Measurements from ENCODE around the gene IL37. TPM values are rescaled to one million over a fixed set of nuclear protein-coding genes. Genes with fewer than 3 reads are reported as not detected.

IL37 gene
- not detected for polyA plus RNA-seq (2013, experiment 1 of 2)
- not detected for polyA plus RNA-seq (2013, experiment 2 of 2)

- Histone ChIP-seq H2BK15ac (replicated peaks; ENCODE audit: low read depth) (no peak within 1 kb of the TSS), H4K5ac (ENCODE audit: low read length) (no peak within 1 kb of the TSS), H3K56ac (ENCODE audit: low read length) (no peak within 1 kb of the TSS), H3K23ac (ENCODE audit: low read length) (no peak within 1 kb of the TSS), H3K79me1 (ENCODE audit: low read length) (no peaks in the 10 kb centered on the region), H2AK5ac (ENCODE audit: low read length) (no peak within 1 kb of the TSS), H3K27ac (ENCODE audit: low read depth, low read length) (no peak within 1 kb of the TSS), H3K36me3 (ENCODE audit: control insufficient read depth, insufficient read depth, low read length) (no peaks in the 10 kb centered on the region), H2BK120ac (ENCODE audit: low read depth, low read length) (no peak within 1 kb of the TSS), H3K79me2 (ENCODE audit: control insufficient read depth, insufficient read depth, low read length) (no peaks in the 10 kb centered on the region), H3K18ac (ENCODE audit: low read length) (no peak within 1 kb of the TSS), H3K4me3 (ENCODE audit: low read length) (no peak within 1 kb of the TSS), H3K27me3 (ENCODE audit: insufficient read depth, low read length, poor library complexity) (no peaks in the 10 kb centered on the region), H3K4ac (ENCODE audit: low read depth, low read length) (no peak within 1 kb of the TSS), H2BK5ac (ENCODE audit: low read length) (no peak within 1 kb of the TSS), H4K8ac (ENCODE audit: low read depth, low read length) (no peak within 1 kb of the TSS), H3K4me1 (ENCODE audit: control insufficient read depth, low read depth, low read length) (no peaks in the 10 kb centered on the region), H3K9ac (ENCODE audit: low read length) (no peak within 1 kb of the TSS), H3K4me2 (ENCODE audit: low read length) (no peak within 1 kb of the TSS)
- DNase-seq, result no peak
- no CpG with 5 or more reads among the region's 2 CpGs for WGBS (ENCODE audit: extremely low coverage, insufficient coverage, low lambda C conversion rate)
These were observed at the start of gene IL37 for GRCh38 chr2:112910865-112911264. IL37 (plus strand) TSS chr2:112911165; CDS start chr2:112913013, 1,848 bp downstream.

GRCh38 chr2:112864072-112864471, 46.9 kb upstream of the IL37 start:
- H3K4me1 ChIP-seq (ENCODE audit: control insufficient read depth, low read depth, low read length), result no peaks in the 10 kb centered on the region
- H2BK120ac ChIP-seq (ENCODE audit: low read depth, low read length), result no peak overlapping the region
- H3K36me3 ChIP-seq (ENCODE audit: control insufficient read depth, insufficient read depth, low read length), result no peaks in the 10 kb centered on the region
- WGBS (ENCODE audit: extremely low coverage, insufficient coverage, low lambda C conversion rate), result no CpG with 5 or more reads among the region's 1 CpG
- H3K9ac ChIP-seq (ENCODE audit: low read length), result no peak overlapping the region
- no peak overlapping the region for H2BK5ac ChIP-seq (ENCODE audit: low read length)
- DNase-seq, result no peak
- H3K4me3 ChIP-seq (ENCODE audit: low read length), result no peak overlapping the region
- H3K79me2 ChIP-seq (ENCODE audit: control insufficient read depth, insufficient read depth, low read length), result no peaks in the 10 kb centered on the region
- no peak overlapping the region for H2AK5ac ChIP-seq (ENCODE audit: low read length)
- no peak overlapping the region for H3K4ac ChIP-seq (ENCODE audit: low read depth, low read length)
- no peak overlapping the region for H3K18ac ChIP-seq (ENCODE audit: low read length)
- H3K23ac ChIP-seq (ENCODE audit: low read length), result no peak overlapping the region
- H3K27ac ChIP-seq (ENCODE audit: low read depth, low read length), result no peak overlapping the region
- no peak overlapping the region for H3K56ac ChIP-seq (ENCODE audit: low read length)
- no peak overlapping the region for H3K4me2 ChIP-seq (ENCODE audit: low read length)
- no peaks in the 10 kb centered on the region for H3K27me3 ChIP-seq (ENCODE audit: insufficient read depth, low read length, poor library complexity)
- no peak overlapping the region for H2BK15ac ChIP-seq (replicated peaks; ENCODE audit: low read depth)
- no peak overlapping the region for H4K5ac ChIP-seq (ENCODE audit: low read length)
- H4K8ac ChIP-seq (ENCODE audit: low read depth, low read length), result no peak overlapping the region
- H3K79me1 ChIP-seq (ENCODE audit: low read length), result no peaks in the 10 kb centered on the region

DNA sequence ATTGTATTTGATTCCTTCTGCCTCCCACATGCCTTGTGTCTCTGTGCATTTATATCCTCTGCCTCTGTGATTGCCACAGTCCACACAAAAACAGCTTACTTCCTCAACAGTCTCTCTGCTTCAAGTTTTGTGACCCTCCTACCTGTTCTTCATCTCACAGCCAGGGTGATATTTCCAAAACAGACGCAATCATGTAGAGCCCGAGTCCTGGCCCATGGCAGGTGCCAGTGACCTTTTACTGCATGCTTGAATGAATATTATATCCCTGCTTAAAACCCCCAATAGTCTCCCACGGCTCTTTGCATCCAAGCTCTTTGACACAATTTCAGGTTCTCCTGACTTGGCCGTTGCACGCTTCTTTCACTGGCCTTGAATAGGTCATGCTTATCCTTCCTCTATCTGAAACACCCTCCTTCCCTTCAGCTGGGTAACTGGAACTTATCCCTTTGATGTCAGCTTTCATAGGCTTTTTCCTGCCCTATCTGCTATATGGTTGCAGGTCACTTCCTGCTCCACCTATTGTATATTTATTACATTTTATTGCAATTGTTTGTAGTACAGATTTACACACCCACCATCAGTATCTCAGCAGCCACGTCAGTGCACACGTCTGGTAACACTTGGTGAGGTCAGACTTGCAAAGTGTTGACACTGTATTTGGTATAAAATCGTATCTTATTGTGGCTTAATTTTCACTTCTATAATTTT, 44.7 kb upstream of the IL37 start:
- Histone ChIP-seq H4K8ac (ENCODE audit: low read depth, low read length) (no peak overlapping the region), H3K79me1 (ENCODE audit: low read length) (no peaks in the 10 kb centered on the region), H3K4me3 (ENCODE audit: low read length) (no peak overlapping the region), H3K9ac (ENCODE audit: low read length) (no peak overlapping the region), H4K5ac (ENCODE audit: low read length) (no peak overlapping the region), H3K79me2 (ENCODE audit: control insufficient read depth, insufficient read depth, low read length) (no peaks in the 10 kb centered on the region), H3K36me3 (ENCODE audit: control insufficient read depth, insufficient read depth, low read length) (no peaks in the 10 kb centered on the region), H3K27ac (ENCODE audit: low read depth, low read length) (no peak overlapping the region), H3K18ac (ENCODE audit: low read length) (no peak overlapping the region), H2BK120ac (ENCODE audit: low read depth, low read length) (no peak overlapping the region), H2AK5ac (ENCODE audit: low read length) (no peak overlapping the region), H3K56ac (ENCODE audit: low read length) (no peak overlapping the region), H3K4me1 (ENCODE audit: control insufficient read depth, low read depth, low read length) (no peaks in the 10 kb centered on the region), H2BK15ac (replicated peaks; ENCODE audit: low read depth) (no peak overlapping the region), H3K27me3 (ENCODE audit: insufficient read depth, low read length, poor library complexity) (no peaks in the 10 kb centered on the region), H3K23ac (ENCODE audit: low read length) (no peak overlapping the region), H3K4me2 (ENCODE audit: low read length) (no peak overlapping the region), H3K4ac (ENCODE audit: low read depth, low read length) (no peak overlapping the region), H2BK5ac (ENCODE audit: low read length) (no peak overlapping the region)
- WGBS (ENCODE audit: extremely low coverage, insufficient coverage, low lambda C conversion rate), result no CpG with 5 or more reads among the region's 8 CpGs
- no peak for DNase-seq

DNA sequence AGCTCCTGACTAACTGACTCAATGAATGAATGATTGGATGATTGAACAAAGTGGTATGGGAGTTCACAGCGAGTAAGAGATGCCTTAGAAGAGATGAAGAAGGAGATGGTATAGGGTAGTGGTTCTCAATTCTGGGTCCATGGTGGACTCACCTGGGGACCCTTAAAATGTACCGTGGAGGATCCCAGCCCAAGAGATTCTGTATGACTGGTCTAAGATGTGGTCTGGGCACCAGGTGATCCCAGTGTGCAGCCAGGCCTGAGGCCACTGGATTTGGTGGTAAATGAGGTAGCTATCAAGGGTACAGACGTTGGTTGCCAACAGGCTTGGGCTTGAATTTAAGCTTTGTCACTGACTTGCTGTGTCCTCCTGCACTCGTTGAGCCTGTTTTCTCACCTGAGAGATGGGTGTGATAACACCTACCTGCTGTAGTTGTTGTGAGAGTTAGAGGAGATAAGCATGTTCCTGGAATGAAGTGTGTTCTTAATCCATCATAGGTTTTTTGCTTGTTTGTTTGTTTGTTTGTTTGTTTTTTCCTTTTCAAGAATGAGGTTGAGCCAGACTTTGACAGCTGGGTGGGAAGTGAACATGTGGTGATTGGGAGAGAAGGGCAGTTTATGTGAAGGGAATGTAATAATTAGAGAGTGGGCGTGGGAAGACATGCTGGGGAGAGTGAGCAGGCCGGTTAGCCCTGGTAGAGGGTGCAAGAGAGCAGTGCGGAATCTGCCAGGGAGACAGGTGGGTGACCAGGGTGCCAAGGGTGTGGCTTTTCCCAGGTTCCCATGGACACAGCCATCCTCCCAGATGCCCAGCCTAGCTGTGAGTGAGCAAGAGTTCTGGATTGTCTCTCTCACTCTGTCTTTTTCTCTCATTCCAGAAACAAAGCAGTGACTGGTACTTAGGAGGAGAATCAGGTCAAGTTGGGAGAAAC, 43.0 kb upstream of the IL37 start:
- Histone ChIP-seq H3K79me1 (ENCODE audit: low read length) (no peaks in the 10 kb centered on the region), H3K18ac (ENCODE audit: low read length) (no peak overlapping the region), H3K36me3 (ENCODE audit: control insufficient read depth, insufficient read depth, low read length) (no peaks in the 10 kb centered on the region), H3K4me3 (ENCODE audit: low read length) (no peak overlapping the region), H2AK5ac (ENCODE audit: low read length) (no peak overlapping the region), H3K4me1 (ENCODE audit: control insufficient read depth, low read depth, low read length) (no peaks in the 10 kb centered on the region), H3K4ac (ENCODE audit: low read depth, low read length) (no peak overlapping the region), H4K5ac (ENCODE audit: low read length) (no peak overlapping the region), H3K9ac (ENCODE audit: low read length) (no peak overlapping the region), H3K27me3 (ENCODE audit: insufficient read depth, low read length, poor library complexity) (no peaks in the 10 kb centered on the region), H3K27ac (ENCODE audit: low read depth, low read length) (no peak overlapping the region), H4K8ac (ENCODE audit: low read depth, low read length) (no peak overlapping the region), H3K23ac (ENCODE audit: low read length) (no peak overlapping the region), H2BK5ac (ENCODE audit: low read length) (no peak overlapping the region), H2BK120ac (ENCODE audit: low read depth, low read length) (no peak overlapping the region), H2BK15ac (replicated peaks; ENCODE audit: low read depth) (no peak overlapping the region), H3K79me2 (ENCODE audit: control insufficient read depth, insufficient read depth, low read length) (no peaks in the 10 kb centered on the region), H3K4me2 (ENCODE audit: low read length) (no peak overlapping the region), H3K56ac (ENCODE audit: low read length) (no peak overlapping the region)
- DNase-seq, result no peak
- WGBS (ENCODE audit: extremely low coverage, insufficient coverage, low lambda C conversion rate), result no CpG with 5 or more reads among the region's 7 CpGs

DNA sequence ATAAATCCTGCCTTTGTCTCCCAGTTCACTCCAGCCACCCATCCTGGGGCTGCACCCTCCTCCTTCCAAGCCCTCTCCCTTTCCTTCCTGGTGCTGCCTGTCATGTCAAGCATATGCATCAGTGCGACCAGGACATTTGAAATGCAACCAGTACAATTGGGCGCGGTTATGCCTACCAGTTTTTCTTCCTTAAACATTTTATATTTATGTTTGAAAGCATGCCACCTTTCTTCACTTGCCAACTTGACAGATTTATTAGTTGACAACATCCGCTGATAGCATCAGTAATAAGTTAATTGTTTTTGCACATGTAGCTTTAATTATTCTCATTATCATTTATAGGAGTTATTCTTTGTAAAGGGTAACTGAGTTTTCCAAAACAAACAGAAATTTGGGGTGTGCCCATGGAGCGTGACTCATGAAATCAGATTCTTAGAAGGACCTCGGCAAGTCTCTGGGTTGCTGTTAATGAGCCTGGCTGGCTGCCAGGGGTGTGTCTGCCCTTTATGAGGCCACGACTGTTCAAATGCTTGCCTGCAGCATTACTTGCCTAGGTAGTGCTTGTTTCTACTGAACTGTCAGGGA, 41.6 kb upstream of the IL37 start:
- no peaks in the 10 kb centered on the region for H3K4me1 ChIP-seq (ENCODE audit: control insufficient read depth, low read depth, low read length)
- H3K27ac ChIP-seq (ENCODE audit: low read depth, low read length), result no peak overlapping the region
- WGBS (ENCODE audit: extremely low coverage, insufficient coverage, low lambda C conversion rate), result no CpG with 5 or more reads among the region's 7 CpGs
- H3K23ac ChIP-seq (ENCODE audit: low read length), result no peak overlapping the region
- H2BK120ac ChIP-seq (ENCODE audit: low read depth, low read length), result no peak overlapping the region
- no peak overlapping the region for H2AK5ac ChIP-seq (ENCODE audit: low read length)
- H2BK5ac ChIP-seq (ENCODE audit: low read length), result no peak overlapping the region
- no peaks in the 10 kb centered on the region for H3K79me1 ChIP-seq (ENCODE audit: low read length)
- H3K9ac ChIP-seq (ENCODE audit: low read length), result no peak overlapping the region
- H3K27me3 ChIP-seq (ENCODE audit: insufficient read depth, low read length, poor library complexity), result no peaks in the 10 kb centered on the region
- no peak for DNase-seq
- H3K79me2 ChIP-seq (ENCODE audit: control insufficient read depth, insufficient read depth, low read length), result no peaks in the 10 kb centered on the region
- H3K18ac ChIP-seq (ENCODE audit: low read length), result no peak overlapping the region
- no peak overlapping the region for H3K56ac ChIP-seq (ENCODE audit: low read length)
- no peak overlapping the region for H2BK15ac ChIP-seq (replicated peaks; ENCODE audit: low read depth)
- no peaks in the 10 kb centered on the region for H3K36me3 ChIP-seq (ENCODE audit: control insufficient read depth, insufficient read depth, low read length)
- H3K4me3 ChIP-seq (ENCODE audit: low read length), result no peak overlapping the region
- no peak overlapping the region for H3K4ac ChIP-seq (ENCODE audit: low read depth, low read length)
- no peak overlapping the region for H3K4me2 ChIP-seq (ENCODE audit: low read length)
- H4K8ac ChIP-seq (ENCODE audit: low read depth, low read length), result no peak overlapping the region
- H4K5ac ChIP-seq (ENCODE audit: low read length), result no peak overlapping the region

All from mesendoderm (in vitro differentiated cells).